NCI-H1105 treated with DMSO at 0.1 percent for 48 hours (cell line): ENCODE results near the gene FAM193B.

Experiments
- DNase-seq: peaks from one replicate; lab custom pipeline; 2025; lab: John Stamatoyannopoulos, UW

The FAM193B gene

DNA sequence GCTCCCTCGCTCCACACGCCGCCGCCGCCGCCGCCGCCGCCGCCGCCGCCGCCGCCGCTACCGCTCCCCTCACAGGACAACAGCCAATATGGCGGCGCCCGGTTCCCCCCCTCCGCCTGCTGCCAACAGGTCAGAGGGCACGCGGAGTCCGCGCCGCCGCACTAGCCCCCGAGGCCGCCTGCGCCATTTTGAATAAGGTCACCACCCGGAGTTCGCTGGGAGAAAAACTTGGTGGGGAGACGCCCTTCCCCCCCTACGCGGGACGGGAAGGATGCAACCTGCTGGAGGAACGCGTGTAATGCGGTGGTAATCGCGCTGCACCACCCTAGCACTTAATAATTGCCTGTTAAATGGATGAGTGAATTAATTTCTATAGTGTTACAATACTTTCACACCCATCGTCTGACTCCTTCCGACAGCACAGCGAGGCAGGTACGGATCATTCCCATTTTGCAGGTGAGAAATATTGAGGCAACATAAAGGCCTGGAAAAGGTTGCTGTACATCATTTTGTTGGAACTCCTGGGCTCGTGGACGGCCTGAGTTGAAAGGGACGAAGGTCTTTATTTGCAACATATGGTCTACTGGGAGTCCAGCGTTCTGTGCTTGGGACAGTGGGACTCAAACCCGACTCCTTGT is at the start of gene FAM193B:
Gene FAM193B, minus strand, starts transcription at position 90 of the 638 bp plus-strand sequence. CDS start 105 bp downstream, outside the sequence.
- peak; percentile 79 for DNase-seq

DNA sequence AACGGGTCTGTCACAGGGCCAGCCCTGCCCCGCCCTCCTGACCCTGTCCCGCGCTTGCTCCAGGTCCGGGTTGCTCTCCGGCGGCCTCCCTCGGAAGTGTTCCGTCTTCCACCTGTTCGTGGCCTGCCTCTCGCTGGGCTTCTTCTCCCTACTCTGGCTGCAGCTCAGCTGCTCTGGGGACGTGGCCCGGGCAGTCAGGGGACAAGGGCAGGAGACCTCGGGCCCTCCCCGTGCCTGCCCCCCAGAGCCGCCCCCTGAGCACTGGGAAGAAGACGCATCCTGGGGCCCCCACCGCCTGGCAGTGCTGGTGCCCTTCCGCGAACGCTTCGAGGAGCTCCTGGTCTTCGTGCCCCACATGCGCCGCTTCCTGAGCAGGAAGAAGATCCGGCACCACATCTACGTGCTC is 49.8 kb upstream of the FAM193B start:
- no peak for DNase-seq

DNA sequence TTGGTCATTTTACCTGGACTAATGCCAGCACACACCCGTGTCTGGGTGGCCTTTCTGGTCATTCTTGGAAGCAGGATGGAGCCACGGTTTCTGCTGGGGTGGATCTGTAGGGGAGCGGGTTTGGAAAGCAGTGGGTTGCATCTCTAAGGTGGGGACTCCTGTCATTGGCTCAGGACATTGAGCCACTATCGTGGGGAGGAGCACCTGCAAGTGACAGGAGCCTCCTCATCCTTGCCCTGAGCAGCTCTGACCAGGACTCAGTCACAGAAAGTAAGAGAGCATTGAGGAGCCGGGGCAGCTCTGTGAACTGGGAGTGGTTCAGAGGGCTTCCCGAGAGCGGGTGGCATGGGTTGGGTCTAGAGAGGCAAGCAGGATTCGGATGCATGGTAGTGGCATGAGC is 49.3 kb upstream of the FAM193B start:
- no peak for DNase-seq

DNA sequence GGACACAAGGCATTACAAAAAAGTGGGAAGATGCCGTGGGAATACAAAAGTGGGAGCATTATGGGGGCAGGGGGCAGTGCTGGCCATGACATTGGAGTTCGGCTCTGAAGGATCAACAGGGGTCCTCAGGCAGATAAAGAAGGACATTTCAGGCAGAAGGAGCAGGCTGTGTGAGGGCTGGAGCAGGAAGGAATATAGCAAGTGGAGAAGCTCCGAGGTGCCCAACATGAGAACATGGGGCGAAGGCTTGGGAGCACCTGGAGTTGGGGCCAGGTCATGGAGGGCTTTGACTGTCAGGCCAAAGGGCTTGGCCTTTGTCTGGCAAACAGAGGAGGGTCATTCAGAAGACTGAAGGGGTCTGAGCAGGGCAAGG is 48.1 kb upstream of the FAM193B start:
- no peak for DNase-seq

DNA sequence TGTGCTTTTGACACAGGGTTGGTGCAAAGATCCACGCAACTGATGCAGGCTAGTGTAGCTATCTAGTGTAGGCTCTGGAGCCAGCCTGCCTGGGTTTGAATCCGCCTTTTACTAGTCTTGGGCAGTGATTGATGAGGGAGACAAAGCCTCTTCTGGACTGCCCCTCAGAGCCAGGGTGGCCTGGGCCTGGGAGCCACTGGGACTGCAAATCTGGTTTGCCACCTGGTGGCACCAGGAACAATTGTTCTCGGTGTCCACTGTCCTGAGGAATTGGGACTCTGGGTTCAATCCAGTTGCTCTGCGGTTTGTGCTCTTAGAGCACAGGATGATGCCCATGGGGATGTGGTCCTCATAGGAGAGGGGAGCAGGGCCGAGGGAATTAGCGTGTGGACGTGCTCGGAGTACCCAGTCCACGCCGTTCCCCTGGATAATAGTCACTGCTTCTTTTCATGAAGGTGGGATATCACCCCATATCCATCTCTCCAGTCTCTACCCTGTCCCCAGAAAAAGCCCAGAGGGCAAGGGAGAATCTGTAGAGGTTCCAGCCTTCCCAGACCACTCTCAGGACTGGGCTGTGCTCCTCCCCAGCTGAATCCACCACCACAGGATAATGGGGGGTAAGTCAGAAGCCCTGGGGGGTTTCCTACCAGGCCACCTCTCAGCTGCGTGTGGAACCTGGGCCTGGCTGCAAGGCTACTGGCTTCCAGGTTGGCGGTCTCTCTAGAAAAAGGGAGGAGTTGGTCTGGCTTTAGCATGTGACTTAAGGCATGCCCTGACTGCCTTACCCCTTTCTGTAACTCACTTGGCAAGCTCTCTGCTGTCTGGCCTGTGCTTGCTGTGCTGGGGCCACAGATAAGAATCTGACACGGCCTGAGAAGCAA is 47.5 kb upstream of the FAM193B start:
- no peak for DNase-seq

DNA sequence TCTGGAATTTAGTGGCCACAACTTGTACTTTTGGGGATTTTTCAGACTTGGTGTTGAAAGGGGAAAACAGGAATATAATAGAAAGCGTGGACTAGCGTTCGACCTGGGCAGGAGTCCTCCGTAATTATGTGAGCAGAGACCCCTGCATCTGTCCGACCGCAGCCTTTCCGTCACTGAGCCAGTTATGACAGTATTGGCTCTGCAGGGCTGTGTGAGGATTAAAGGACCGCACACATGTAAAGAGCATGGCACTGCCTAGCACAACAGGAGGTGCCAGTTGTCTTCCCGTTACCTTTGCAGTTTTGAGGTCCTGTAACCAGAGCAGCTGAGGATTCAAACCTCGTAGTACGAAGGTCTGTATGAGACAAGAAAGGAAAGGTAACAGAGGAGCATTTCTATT is 46.8 kb upstream of the FAM193B start:
- DNase-seq, result no peak

DNA sequence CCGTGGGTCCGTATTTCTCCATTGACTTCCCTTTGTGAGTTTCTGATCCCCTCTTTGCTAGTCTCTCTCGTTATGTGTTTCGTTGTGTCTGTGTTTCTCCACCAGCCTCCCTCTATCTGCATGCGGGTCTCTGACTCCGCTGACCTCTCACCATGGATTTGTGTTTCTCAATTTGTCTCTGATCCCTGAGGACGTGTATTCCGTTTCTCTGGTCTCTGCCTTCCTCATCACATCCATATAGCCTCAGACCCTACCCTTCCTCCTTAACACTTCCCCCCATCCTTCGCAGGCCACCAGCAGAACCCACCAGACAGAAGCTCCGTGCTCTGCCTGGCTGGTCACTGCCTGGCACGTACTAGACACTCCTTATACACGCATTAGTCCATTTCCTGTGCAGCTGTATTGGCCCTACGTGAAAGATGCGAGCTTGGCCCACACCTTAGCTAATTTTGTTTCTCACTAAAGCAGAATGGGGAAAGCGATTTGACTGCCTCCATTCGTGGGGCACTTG is 46.2 kb upstream of the FAM193B start:
- DNase-seq, result no peak

DNA sequence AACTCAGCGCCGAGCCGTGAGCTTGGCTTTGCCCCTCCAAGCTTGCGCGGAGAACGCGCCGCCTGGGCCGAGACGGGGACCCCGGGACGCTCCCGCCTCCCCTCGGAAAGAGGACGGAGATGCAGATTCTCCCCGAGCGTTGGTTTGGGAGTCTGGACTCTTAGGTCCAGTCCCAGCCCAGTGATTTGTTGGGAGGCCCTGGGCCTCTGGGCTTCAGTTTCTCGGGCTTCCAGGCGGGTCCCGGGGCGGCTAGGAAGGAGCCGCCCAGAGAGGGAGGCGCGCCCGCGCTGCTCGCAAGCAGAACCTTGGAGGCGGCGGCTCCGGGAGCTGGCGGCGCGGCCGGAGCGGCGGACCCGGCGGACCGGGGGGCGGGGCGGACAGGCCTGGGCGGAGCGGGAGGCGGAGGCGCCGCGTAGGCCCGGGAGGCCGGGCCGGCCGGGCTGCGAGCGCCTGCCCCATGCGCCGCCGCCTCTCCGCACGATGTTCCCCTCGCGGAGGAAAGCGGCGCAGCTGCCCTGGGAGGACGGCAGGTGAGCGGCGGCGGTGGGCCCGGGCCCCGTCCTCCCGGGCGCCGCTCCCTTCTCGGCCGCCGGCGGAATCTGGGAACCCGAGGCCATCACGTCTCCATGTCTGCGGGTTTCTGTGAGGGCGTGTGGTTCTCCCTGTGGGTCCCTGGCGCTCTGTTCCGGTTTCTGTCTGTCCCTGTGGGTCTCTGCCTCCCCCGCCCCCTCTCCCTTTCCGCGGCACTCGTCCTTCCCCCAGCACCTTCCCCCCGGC is 45.6 kb upstream of the FAM193B start, which contains the start of gene B4GALT7:
Gene B4GALT7, plus strand, starts transcription at position 402 of the 777 bp plus-strand sequence. Its CDS starts 79 bp downstream, at position 481.
- peak; percentile 43 for DNase-seq

DNA sequence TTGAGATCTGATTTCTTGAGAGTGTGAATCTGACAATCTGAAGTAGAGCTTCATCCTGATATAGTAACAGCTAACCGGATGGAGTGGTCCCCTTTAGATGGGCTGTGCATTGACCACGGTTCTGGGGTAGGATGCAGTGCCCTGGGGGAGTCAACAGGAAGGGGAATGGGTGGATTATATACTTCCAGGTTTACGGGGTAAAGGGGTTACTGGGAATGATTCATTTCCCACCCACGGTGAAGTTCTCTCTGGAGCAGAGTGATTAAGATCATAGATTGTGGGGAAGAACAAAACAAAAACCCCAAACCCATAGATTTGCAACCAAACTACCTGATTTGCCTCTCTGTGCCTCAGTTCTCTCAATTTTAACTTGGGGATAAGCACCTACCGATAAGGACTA is 44.1 kb upstream of the FAM193B start:
- no peak for DNase-seq

DNA sequence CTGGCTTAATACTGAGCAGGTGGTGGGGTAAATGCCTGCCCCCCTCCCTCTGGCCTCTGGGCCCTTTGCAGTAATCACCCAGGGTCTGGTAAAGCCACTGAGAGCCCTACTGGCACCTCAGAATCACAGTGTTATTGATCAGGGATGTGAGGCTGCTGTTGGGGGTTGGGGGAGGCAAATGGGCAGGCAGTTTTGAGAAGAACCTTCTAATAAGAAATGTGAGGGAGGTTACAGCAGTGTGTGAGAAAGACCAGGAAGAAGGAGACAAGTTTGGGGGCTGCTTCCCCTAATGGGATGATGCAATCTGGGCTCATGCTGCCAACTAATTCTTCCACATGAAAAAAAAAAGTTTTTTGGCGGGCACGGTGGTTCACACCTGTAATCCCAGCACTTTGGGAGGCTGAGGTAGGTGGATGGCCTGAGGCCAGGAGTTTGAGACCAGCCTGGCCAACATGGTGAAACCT is 42.4 kb upstream of the FAM193B start:
- DNase-seq, result no peak

DNA sequence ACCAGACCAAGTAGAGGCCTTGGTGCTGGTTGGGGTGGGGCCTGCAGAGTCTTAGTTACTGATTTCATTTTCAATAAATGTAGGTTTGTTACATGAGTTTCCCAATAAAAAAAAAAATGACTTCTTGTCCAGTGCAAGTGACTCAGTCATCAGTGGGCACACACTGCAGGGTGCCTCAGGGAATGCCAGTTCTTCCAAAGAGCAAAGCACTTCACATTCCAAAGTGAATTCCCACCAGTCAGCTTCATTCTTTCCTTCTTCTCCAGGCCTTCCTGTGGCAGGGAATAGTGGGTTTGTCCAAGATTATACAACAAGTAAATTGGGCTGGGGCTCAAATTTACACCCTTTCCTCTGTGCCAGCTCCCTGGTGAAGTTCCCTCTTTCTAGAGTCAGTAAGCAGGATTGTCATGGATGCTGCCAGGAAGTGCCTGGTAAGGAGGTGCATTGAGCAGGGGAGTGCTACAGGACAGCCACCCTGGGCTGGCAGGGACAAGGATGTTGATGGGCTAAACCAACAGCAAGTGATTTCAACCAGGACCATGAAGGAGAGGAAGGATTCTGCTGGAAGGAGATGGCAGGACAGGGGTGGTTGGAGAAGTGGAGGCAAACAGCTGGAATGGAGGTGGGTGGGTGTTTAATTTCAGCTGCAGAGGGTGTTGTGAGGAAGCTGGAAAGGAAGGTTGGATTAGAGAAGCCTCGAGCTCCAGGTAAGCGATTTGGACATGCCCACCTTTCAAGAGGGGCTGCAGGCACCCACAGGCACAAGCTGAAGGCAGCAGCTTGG is 41.8 kb upstream of the FAM193B start:
- no peak for DNase-seq

DNA sequence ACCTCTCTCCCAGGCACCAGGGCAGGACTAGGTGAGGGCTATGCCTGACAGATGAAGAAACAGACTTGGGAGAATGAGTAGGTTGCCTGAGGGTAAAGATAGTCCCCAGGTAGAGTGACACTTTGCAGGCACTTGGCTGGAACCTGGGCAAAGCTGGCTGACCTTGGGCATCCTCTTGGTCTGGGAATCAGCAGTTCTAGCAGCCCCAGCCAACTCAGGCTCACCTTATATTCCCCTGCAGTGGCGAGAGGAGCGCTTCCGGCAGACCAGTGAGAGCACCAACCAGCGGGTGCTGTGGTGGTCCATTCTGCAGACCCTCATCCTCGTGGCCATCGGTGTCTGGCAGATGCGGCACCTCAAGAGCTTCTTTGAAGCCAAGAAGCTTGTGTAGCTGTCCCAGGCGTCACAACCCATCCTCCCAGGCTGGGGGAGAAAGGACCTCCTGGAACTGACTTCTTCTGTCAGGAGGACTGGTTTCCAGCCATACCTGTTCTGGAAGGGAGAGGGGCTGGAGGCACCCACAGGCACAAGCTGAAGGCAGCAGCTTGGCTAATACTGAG is 40.7 kb upstream of the FAM193B start:
- no peak for DNase-seq

DNA sequence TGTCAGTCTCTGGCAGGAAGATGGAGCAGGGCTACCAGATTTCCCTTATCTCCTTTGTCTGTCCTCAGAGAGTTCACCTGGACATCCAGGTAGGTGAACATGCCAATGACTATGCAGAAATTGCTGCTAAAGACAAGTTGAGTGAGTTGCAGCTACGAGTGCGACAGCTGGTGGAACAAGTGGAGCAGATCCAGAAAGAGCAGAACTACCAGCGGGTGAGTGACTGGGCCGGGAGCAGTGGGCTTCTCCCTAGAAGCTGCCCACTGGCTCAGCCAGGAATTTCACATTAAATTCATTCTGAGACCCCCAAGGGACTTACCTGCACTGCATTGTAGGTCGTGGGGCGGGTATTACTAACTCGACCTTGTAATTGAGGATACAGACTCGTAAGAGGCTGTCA is 39.7 kb upstream of the FAM193B start:
- no peak for DNase-seq

DNA sequence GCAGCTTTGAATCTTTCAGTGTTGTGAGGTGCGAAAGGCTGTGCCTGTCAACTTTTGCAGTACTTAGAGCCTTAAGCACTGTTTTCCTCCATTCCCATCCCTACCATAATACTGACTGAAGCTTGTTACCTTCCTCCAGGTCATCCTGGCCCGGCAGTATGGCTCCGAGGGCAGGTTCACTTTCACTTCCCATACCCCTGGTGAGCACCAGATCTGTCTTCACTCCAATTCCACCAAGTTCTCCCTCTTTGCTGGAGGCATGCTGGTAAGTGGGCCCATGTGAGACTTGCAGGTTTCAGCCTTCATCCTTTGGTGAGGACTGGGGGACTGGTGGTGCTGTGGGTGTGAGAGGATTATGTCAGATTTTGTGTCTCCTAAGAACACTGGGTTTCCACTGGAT is 39.1 kb upstream of the FAM193B start:
- no peak for DNase-seq

DNA sequence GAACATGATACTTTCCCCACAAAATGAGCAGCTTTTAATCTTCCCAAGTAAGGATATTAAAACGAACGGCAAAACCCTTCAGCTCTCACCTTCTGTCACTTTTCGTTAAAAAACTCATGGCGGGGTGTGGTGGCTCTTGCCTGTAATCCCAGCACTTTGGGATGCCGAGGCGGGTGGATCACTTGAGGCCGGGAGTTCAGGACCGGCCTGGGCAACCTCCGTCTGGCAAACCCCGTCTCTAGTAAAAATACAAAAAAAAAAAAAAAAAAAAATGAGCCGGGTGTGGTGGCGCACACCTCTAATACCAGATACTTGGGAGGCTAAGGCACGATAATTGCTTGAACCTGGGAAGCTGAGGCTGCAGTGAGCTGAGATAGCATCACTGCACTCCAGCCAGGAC is 38.5 kb upstream of the FAM193B start:
- no peak for DNase-seq

DNA sequence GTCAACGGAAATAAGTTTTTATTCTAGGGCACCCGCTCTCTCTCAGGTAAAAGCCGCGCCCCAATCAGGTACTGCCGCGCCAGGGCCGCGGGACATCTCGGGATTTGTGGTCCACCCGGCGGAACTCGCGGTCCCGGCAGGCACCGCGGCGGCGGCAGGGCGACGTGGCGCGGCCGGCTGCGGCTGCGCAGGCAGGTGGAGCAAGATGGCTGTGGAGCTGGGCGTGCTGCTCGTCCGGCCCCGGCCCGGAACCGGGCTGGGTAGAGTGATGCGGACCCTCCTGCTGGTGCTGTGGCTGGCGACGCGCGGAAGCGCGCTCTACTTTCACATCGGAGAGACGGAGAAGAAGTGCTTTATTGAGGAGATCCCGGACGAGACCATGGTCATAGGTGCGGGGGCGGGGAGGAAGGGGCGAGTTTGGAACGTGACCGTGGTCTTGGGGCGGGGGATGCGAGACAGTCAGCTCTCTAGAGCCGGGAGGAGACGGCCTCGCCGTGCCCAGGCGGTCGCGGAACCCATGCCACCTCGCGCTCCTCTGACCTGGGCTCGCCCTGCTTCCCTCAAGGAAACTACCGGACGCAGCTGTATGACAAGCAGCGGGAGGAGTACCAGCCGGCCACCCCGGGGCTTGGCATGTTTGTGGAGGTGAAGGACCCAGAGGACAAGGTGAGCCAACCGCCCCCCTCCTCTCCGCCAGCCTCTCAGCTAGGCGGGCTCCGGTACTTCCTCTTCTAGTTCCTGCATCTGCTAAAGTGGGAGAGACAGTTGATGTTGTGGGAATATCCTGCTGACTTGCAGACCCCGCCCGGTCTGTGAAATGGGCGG is 37.9 kb upstream of the FAM193B start, which contains the start of gene TMED9:
Gene TMED9, plus strand, starts transcription at position 194 of the 825 bp plus-strand sequence. Its CDS starts 12 bp downstream, at position 206.
- peak; percentile 63 for DNase-seq

DNA sequence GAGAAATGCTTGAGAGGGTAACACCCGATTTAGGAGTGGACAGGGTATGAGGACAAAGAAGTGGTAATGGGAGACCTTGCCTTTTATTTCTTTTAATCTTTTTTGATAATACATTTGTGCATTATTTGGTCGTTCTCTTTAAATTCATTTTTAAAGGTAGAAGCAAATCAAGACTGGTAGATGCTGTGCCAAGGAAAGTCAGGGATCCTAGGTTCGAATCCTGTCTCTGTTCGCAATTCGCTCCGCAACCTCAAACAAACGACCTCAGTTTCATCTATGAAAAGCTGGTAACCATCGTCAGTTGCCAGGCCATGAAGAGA is 37.3 kb upstream of the FAM193B start:
- no peak for DNase-seq

DNA sequence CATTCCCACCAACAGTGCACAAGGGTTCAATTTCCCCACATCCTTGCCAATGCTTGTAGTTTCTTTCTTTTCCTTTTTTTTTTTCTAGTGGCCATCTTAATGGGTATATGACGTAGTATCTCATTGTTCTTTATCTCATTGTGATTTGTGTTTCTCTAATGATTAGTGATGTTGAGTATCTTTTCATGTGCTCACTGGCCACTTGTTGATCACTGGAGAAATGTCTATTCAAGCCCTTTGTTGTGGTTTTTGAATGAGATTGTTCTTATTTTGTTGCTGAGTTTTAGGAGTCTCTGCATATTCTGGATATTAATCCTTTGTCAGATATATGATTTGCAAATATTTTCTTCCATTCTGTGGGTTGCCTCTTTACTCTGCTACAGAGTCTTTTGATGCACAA is 36.0 kb upstream of the FAM193B start:
- no peak for DNase-seq

DNA sequence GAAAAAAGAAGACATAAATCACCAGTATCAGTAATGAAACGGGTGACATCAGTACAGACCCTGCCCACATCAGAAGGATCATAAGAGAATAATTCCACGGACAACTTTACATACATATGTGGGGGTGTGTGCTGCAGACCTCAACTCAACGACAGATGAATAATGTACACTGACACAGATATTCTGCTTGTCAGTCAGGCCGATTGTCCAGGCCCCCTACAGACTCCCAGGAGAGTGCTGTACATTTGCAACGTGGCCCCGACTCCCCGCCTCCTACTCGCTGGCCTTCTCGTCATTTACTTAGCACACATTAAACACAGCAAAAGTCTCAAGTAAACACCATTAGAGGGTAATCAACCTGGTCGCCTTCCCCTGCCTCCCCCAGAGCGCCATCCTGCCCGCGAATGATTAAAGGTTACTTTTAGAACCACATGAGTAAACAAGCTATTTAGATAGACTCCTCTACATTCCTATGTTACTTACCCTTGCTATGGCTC is 34.1 kb upstream of the FAM193B start:
- no peak for DNase-seq

DNA sequence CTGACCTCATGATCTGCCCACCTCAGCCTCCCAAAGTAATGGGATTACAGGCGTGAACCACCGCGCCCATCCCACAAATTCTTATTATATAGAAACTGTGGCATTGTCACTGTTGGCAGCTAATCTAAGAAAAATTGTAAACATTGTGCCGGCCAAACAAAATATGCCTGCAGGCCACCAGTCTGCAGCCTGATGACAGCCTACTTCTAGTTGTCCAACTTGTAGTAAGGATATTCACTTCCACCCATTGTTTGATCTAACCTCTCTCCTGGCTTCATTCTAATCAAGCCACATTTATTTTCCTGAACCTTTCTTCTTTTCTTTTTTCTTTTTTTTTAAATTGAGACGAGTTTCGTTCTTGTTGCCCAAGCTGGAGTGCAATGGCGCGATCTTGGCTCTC is 24.0 kb upstream of the FAM193B start:
- DNase-seq, result no peak
